Activated effector memory CD4-positive, alpha-beta T cell treated with anti-CD3 and anti-CD28 coated beads, Interleukin-2, amount 50 U/mL, for 16 hours (primary cell): Measurements from ENCODE around the gene SAG.

ENCODE experiments used
- DNase-seq: peaks from one replicate; pipeline ENCODE4 v3.0.0-alpha.2; 2020

The SAG gene

DNA sequence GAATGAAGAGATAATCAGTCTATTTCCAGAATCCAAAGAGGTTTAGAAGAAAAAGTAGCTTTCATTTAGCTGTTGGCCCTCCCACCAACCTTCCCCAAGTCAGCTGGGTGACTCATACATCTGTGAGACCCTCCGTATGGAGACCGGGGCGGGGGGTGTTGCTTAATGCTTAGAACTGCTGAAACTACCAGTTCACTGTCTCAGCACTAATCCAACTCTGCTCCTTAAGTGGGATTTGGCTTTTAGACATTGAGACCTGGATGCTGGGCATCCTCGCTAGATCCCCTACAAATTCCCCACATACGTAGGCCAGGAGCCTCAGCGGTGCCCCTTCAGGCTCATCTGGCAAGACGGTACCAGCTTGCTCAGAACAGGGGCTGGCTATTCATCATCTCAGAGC lies at the start of gene SAG:
TSS of gene SAG (plus strand) at position 252 of the 400 bp plus-strand sequence. CDS start 1,374 bp downstream, outside the sequence.
- no peak for DNase-seq

DNA sequence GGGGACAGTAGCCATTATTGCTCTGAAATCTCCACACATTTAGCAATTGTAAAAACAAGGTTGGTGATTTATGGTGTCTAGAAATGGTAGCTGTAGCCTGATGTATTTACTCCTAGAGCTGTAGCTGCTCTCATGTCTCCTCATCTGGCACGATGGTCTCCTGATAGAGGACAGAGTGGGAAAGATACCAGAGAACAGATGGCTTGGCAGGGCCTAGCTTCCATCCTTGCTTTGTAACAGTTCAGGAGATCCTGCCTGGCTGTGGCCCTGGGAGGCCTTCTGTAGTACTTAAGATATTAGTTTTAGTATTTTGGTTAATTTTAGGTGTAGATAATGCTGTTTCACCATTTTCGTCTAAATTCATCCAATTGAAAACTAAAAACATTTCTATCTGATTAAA lies 49.4 kb upstream of the SAG start:
- no peak for DNase-seq

DNA sequence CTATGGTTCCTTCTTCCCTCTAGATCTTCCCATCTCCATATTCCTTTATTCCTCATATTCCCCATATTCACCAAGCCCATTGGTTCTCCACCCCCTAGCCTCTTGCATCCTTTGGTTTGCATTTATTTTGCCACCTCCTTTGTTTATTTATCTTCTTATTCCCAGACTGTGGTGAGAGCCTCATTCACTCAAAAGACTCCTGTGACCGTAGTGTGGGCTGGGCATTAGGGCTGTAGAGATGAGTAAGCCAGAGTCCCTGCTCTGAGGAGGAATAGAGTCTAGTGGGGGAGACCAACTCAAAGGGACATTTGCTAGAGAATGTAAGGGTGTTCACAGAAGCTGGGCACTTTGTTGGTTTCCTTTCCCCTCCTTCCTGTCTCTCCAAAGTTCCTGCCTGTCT lies 47.9 kb upstream of the SAG start:
- no peak for DNase-seq

DNA sequence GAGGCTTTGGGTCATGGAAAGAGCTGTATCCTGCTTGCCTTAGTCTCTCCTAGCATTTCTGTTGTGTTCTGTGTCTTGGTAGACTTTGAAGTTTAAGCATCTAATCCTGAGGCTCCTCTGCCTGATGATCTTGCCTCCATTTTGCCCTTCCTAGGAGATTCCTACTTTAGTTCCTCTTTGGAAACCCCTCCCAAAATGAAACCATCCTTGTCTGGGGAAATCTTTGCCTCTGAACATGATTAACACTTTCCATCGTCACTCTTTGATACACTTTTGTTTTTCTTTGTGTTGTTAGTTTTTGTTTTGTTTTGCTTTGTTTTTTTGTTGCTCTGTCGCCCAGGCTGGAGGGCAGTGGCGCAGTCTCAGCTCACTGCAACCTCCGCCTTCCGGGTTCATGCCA lies 47.0 kb upstream of the SAG start:
- DNase-seq: no peak

DNA sequence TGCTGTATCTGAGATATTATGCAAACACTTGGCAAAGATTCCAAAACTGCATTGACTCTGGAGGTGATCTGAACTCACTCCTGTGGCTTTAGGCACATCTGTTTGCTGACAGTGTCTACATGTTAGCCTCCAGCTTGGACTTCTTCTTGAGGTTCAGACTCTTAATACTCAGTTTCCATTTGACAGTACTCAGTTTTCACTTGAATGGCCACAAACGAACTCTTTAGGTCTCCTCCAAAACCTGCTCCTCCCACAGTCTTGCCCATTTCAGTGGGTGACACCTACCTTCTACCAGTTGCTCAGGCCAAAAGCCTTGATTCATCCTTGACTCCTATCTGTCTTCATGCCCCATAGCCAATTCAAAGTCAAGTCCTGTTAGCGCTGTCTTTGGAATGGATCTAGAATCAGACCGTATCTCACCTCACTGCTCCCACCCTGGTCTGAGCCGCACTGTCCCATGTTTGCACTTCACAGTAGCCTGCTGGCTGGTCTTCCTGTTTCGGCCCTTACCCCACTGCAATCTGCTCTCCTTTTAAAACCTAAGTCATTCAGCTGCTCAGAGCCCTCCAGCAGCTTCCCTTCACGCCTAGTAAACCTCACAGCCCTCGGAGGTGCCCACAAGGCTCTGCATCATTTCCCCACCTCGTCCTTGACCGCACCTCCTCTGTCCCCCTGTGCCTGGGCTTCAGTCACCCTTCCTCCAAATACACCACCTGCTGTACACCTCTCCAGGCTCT lies 45.6 kb upstream of the SAG start:
- no peak for DNase-seq

DNA sequence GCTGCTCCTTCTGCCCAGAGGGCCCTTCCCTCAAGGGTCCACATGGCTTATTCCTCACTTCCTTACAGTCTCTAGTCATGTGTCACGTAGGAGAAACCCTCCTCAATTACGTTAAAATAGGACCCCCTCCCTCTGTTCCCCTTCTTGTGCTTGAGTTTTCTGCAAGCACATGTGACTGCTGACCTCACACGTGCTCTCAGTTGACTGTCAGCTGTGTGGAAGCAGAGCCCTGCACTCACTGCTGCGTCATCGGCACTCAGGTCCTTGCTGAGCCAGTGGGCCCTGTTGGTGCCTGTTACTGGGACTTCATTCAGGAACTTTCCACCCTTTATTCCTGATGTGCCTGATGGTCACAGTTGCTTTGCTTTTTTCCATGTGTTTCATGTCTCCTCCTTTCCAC lies 45.1 kb upstream of the SAG start:
- DNase-seq: no peak

DNA sequence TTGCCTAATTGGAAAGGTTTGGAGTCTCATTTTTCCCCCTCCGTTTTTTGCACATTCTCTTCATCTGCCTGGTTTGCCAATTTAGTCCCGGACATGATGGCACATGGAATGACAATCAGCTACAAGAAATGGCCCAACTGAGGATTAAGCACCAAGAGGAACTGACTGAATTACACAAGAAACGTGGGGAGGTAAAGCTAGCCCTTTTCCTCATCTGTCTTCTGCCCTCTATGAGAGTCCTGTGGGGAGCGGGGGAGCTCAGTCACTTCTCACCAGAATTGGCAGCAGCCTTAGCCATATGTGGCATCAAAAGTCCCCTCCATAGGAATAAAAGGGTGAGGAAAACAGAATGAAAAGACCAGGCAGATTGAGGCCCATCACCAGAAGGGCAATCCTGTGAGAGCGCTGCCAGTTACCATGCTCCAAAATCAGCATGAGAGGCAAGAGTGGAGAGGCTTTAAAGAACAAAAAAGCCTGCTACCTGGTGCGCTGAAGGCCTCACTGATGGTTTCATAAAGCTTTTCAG lies 44.5 kb upstream of the SAG start:
- DNase-seq: no peak

DNA sequence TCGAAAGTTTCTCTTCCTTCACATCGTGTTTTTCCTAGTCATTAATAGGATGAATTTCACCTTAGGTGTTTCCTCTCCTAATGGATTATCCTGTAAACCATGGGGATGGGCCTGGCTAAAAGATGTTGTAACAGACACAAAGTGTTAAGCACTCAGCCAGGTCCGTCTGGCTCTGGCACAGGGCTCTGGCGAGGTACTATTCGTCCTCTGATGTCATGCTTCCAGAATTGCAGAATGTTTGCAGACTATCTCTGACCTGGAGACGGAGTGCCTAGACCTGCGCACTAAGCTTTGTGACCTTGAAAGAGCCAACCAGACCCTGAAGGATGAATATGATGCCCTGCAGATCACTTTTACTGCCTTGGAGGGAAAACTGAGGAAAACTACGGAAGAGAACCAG lies 42.9 kb upstream of the SAG start:
- DNase-seq: no peak

DNA sequence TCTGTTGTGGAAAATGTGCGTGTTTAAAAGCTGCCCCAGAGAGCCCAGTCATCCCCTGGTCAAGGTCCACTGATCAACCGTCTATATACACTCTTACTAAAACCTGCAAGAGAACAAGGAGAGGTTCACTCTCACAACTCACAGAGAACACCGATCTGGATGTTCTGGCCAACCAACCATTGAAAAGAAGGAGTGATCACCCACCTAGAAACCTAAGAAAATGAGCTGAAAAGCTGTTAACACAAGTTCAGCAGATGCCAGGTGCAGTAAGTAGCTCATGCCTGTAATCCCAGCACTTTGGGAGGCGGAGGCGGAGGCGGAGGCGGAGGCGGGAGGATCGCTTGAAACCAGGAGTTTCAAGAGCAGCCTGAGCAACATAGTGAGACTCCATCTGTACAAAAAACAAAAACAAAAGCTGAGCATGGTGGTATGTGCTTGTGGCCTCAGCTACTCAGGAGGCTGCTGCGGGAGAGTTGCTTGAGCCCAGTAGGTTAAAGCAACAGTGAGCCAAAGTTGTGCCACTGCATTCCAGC lies 41.7 kb upstream of the SAG start:
- DNase-seq: no peak

DNA sequence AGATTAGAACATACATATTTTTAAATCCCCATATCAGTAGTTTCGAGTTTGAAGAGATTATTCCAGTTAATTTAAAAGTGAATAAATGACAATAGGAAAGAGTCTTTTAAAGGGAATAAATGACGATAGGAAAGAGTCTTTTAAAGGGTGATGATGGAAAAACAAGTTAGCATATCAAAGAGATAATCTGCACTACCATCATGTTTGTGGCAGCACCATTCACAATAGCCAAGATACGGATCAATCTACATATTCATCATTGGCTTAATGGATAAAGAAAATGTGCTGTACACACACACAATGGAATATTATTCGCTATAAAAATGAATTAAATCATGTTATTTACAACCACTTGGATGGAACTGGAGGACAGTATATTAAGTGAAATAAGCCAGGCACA lies 41.1 kb upstream of the SAG start:
- DNase-seq: no peak

DNA sequence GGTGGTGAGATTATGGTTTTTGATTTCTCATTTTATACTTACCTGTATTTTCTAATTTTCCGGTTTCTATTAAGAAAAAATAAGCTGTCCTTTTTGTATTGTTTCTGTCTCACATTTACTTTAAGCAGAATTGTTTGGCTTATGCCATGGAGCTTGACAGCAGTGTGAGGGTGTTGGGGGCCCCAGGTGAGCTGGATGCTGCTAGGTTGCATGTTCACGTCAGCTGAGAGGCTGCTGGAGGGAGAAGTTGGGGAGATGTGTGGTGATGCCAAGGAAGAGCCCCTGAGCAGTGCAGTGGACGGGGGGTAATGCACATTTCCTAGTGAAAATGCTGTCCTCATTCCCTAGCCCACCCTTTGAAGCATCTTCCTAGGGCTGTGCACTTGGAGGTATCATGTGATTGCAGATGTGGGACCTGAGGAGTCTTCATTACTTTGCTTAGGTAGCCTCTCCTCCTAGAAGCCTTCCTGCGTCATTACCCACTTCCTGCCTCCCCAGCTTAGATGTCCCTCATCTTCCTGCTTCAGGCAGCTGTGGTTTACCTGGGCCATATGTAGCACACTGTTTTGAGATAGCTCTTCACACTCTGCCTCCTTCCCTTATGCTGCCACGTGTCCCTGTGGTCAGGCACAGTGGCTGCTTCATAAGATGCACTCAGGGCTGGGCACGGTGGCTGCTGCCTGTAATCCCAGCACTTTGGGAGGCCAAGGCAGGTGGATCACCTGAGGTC lies 39.9 kb upstream of the SAG start:
- peak; percentile 91 for DNase-seq

DNA sequence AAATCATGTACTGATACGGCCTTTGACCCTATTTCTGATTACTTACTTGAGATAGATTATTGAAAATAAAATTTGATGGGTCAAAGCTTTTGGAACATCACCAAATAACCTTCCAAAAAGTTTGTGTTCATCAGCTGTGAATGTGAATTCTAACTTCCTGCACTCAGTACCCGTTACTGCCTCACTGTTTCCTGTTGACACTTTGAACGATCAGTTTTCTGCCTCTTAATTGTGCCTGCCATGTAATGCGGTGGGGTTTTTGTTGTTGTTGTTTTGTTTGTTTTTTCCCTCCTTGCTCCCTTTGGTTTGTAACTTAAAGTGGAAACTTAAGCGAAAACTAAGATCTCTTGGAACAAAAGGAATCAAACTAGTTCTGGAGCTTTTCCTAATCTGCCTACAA lies 37.2 kb upstream of the SAG start:
- no peak for DNase-seq

DNA sequence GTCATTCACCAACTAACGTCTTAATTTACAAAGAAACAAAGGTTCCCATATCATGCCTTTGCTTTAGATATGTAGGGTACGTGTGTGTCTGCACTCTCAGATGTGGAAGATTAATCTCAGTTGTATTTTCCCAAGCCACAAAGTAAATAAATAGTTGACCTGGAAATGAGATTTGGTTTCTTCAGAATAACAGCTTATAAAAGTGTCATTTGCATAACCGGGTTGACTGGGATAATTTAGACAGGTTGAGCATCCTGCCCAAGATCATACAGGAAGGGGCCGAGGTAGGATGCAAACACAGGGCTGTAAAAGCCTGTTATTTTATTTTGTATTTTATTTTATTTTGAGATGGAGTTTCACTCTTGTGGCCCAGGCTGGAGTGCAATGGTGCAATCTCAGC lies 36.7 kb upstream of the SAG start:
- no peak for DNase-seq

DNA sequence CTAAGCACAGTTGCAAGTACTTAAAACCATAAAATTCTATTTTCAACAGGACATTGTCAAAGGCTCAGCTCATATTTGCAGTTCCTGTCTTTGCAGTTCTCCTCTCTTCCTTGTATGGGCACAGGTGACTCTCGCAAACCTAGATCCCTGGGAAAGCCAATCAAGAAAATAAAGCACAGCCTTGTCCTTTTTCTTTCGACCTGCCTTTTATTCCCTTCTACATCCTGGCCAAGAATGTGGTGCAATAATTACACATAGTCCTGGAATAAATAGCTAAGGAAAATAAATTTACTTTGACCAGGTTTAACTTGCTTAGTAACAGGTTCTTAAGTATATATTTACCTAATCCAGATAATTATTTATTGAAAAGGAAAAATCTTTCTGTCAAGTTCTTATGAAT lies 35.9 kb upstream of the SAG start:
- DNase-seq: no peak

DNA sequence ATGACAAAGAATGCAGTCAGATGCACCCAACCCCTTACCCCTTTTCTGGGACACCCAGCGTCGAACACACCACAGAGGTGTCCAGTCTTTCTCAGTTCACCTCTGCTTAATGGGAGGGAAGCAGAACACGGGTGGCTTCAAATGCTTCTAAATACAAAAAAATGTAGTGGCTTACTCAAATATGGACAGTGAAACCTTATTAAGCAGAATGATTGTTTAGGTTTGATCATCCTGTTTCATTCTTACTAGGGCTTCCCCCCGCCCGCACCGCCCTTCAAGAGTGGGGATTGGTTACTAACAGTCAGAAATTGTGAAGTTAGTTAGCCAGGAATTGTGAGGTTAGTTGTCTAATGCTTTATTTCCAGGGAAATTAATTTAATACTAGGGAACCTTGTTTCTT lies 34.5 kb upstream of the SAG start:
- DNase-seq: no peak

DNA sequence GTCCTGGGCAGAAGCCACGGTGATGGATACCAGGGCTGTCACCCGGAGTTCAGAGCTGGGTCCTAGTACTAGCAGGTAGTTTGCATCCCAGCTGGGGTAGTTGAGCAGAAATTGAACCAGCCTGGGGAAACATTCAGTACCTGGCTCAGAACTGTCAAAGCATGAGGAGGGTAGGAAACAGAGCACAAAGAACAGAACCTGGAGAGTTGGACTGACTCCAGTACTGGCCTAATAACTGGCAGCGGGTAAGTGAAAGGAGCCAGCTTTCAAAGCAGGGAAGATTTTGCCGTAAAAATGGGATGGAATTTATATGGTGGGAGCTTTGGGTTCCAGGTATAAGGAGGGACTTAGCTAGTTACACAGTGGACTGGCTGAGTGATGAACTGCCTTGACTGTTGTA lies 32.4 kb upstream of the SAG start:
- no peak for DNase-seq

DNA sequence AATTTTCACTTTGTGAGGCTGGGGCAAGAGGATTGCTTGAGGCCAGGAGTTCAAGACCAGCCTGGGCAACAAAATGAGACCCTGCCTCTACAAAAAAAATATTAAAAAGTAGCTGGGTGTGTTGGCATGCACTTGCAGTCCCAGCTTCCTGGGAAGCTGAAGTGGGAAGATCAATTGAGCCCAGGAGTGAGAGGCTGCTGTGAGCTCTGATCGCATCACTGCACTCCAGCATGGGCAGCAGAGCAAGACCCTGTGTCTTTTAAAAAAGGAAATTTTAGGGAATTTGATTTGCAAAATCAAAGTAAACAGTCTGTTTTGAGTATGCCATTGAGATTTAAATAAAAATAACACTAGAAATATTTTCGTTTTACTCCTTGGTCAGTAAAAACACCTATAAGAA lies 28.7 kb upstream of the SAG start:
- DNase-seq: no peak

DNA sequence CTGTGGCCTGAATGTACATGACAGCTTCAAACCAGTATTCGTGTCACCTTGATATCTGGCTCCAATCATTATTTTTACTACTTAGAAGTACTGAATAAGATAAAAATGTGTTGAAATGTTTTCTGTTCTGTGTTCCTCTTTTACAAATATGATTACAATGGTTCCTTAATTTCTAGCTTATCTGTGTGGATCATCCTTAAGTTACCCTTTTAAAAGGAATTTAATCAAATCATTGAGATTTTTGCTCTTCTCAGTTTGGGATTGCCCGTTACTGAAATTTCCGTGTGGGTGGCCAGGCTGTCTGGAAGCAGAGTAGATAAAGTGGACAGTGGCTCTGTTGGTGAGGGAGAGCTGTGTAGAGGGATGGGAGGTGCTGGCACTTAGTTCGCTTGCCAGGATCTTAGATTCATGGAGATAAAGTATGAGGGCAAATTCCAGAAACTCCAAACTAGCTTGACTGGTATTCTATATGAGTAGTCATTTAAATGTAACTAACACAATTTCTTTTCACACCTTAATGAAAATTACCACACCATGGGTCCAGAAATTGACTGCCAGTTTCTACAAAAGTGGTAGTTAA lies 27.4 kb upstream of the SAG start:
- no peak for DNase-seq

DNA sequence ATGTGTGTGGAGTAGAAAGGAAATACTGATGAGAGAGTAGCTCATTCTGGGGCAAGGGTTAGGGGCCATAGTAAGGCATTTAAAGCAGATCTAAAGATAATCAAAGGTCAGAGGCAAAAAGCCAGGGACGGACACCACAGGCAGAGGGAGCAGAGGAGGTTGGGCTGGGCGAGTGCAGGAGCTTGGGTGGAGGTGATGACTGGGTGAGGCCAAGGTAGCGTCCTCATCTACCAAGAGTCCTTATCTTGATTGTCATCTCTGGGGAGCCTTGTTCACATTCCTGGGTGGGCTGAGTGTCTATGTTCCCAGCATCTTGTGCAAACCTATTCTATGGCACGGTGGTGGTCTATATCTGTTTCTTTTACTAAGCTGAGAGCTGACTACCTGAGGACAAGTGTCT lies 26.1 kb upstream of the SAG start:
- DNase-seq: no peak

DNA sequence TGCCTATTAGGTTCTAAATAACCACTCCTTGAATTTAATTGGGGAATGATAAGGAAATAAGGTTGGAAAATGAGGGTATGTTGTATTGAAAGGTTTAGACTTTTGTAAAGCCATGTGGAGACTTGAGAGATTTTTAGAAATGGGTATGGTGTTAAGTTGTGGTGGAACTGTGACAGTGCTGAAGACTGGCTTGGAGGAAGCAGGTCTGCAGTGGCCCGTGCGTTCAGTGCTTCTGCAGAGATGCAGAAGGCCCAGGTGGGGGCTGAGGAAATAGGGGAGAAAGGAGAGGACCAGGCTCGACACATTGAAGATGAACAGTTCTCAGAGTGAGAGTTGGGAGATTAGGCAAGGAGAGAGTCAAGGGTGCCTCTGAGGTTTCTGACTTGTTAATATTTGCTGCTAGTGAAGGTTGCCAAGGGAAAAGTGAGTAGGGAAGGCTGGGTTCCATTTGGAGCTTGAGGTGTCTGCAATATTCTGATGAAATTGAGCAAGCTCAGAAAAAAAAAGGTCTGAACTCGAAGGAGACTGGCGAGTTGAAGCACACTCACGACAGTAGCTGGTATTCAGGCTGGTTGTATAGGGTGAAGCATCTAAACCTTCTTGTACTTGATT lies 25.5 kb upstream of the SAG start:
- no peak for DNase-seq

DNA sequence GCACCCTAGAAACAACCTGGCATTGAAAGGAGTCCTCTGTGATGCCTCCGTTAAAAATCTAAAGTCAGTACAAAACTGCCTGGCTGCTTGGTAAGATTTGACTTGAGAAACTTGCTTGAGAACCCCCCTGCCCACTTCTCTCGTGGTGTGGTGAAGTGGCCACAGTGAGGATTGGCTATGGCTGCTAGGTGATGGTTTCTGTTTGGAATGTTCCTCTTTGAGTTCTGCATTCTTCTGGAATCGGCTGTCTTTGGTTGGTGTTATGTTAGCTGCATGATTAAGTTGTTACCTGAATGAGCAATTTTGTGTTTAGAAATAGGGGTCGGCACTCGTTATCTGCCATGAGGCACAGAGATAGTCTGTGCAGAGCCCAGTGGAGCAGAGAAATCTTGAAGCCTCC lies 21.7 kb upstream of the SAG start:
- DNase-seq: no peak

DNA sequence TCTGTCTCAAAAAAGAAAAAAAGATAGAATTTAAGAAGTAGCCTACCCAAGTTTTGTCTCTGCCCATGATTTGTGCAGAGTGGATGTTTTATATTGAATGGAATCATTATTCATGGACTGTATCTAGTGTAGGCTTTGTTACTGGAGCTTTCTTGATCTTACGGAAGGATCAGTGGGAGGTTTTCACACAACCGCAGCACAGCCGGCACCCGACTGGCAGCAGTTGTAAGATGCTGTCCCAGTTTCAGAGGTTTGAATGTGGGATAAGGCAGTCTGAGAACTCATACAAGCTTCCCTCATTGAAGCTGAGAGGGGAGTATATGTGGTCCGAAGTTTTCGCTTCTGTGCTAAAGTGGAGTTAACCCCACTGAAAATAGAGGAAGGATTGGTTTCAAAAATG lies 19.7 kb upstream of the SAG start:
- DNase-seq: no peak

DNA sequence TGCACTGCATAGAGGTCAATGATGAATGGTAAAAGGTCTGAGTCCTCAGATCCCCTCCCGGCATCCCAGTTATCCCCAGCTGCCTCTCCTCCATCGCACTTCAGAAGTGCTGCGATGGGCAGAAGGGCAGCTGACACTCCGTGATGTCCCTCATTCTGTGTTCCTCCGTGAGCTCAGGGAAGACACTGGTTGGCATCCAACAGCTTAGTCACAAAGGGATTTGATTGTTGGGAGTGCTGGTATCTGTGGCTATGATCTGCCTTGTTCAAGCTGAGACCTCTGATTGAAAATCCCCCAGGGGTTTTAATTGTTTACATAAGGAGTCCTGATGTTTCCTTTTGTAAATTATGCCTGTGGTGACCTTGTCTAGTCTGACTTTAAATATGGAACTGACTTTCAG lies 19.0 kb upstream of the SAG start:
- DNase-seq: no peak

DNA sequence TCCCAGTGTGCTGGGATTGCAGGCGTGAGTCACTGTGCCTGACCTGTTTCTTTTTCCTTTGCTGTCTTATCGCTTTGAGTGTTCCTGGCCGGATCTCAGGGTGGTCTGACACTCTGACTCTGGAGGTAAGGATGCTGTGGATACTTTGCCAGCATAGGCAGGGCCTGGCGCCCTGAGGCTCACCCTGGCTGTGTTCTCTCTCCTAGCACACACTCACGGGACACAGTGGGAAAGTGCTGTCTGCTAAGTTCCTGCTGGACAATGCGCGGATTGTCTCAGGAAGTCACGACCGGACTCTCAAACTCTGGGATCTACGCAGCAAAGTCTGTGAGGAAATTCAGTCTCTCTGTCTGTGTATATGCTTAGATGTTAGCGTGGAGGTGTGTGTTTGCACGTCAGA lies 18.0 kb upstream of the SAG start:
- DNase-seq: no peak
